C4-2B (cell line): ENCODE data around the gene NEB.

ENCODE experiments used
- ZFX ChIP-seq: fragments of 450-650 bp; IDR thresholded peaks from 2 replicates; pipeline ENCODE4 v1.6.1; 2017
- TF ChIP-seq, protein P1 (sequence below): fragments of 450-650 bp; conservative IDR thresholded peaks from 2 replicates; pipeline ENCODE4 v1.5.1; 2017; ENCODE audit warnings: mild to moderate bottlenecking

DNA sequence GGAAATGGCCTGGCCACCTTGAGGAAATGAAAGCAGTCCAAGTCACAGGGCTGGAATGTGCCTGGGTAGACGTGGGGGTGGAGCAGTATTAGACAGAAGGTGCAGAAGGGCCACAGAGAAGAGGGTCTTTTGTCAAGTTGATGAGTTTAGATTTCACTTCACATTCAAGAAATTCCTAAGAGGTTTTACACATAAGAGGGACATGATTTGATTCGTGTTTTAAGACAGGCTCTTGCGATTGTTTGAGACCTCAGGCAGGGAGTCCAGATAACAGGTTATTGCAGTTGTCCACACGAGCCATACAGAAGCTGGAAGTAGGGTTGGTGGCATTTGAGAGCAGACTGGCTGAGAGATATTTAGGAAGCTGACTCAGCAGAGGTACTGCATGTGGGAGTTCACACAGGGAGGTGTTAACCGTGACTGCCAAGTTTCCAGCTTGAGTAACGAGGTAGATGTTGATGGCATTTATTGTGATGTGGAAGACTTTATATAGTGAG, 64.6 kb downstream of the NEB start:
- TF ChIP-seq, protein P1, sequence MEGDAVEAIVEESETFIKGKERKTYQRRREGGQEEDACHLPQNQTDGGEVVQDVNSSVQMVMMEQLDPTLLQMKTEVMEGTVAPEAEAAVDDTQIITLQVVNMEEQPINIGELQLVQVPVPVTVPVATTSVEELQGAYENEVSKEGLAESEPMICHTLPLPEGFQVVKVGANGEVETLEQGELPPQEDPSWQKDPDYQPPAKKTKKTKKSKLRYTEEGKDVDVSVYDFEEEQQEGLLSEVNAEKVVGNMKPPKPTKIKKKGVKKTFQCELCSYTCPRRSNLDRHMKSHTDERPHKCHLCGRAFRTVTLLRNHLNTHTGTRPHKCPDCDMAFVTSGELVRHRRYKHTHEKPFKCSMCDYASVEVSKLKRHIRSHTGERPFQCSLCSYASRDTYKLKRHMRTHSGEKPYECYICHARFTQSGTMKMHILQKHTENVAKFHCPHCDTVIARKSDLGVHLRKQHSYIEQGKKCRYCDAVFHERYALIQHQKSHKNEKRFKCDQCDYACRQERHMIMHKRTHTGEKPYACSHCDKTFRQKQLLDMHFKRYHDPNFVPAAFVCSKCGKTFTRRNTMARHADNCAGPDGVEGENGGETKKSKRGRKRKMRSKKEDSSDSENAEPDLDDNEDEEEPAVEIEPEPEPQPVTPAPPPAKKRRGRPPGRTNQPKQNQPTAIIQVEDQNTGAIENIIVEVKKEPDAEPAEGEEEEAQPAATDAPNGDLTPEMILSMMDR, result no peak
- no peak for TF ChIP-seq ZFX
